ENCODE measurements around the gene UBE2I.

UBE2I gene

DNA sequence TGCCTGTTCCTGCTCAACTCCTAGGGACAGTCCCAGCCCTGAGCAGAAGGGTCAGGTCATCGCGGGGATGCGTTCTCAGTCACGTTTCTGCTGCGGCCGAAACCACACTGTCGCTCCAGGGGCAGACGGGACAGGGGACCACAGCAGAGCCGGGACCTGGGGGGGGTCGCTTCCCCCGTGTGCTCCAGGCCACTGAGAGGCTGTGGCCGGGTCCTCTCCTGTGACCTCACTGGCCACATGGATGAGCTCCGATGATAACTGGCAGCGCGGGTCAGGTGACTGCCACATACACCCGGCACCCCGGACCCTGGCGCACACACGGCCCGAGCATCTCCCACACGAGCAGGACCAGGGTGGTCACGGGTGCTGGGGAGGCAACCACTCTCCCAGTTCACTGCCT lies 55.1 kb downstream of the UBE2I start:
- Histone ChIP-seq H2AFZ (ENCODE audit: low read depth, low read length, severe bottlenecking) (no peak overlapping the region), H3K27me3 (ENCODE audit: low read length) (no peaks in the 10 kb centered on the region), H3K27ac (ENCODE audit: low read depth, low read length) (no peak overlapping the region), H3K36me3 (ENCODE audit: low read length) (no peaks in the 10 kb centered on the region), H3K9ac (ENCODE audit: low read length) (no peak overlapping the region), H3K4me3 (ENCODE audit: insufficient read depth, low read length, poor library complexity, severe bottlenecking) (no peak overlapping the region), H3K4me2 (ENCODE audit: low read depth, low read length, poor library complexity, severe bottlenecking) (no peak overlapping the region), H3K9me2 (replicated peaks; ENCODE audit: insufficient read depth, low read length) (no peaks in the 10 kb centered on the region), H3K9me3 (ENCODE audit: insufficient read depth, low read length) (no peaks in the 10 kb centered on the region), H3F3A (ENCODE audit: insufficient read depth) (no peaks in the 10 kb centered on the region; the same call in 1 of the 2 replicates), H3K79me2 (ENCODE audit: insufficient read depth, low read length) (no peaks in the 10 kb centered on the region), H4K20me1 (ENCODE audit: low read depth, low read length) (no peaks in the 10 kb centered on the region)
- TF ChIP-seq, protein P1, sequence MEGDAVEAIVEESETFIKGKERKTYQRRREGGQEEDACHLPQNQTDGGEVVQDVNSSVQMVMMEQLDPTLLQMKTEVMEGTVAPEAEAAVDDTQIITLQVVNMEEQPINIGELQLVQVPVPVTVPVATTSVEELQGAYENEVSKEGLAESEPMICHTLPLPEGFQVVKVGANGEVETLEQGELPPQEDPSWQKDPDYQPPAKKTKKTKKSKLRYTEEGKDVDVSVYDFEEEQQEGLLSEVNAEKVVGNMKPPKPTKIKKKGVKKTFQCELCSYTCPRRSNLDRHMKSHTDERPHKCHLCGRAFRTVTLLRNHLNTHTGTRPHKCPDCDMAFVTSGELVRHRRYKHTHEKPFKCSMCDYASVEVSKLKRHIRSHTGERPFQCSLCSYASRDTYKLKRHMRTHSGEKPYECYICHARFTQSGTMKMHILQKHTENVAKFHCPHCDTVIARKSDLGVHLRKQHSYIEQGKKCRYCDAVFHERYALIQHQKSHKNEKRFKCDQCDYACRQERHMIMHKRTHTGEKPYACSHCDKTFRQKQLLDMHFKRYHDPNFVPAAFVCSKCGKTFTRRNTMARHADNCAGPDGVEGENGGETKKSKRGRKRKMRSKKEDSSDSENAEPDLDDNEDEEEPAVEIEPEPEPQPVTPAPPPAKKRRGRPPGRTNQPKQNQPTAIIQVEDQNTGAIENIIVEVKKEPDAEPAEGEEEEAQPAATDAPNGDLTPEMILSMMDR (IDR thresholded peaks at IDR 0.05; ENCODE audit: insufficient read depth, low read length, poor library complexity, severe bottlenecking), result no peak
- TF ChIP-seq EZH2phosphoT487 (conservative IDR thresholded peaks at IDR 0.05; ENCODE audit: low read length), result no peak

DNA sequence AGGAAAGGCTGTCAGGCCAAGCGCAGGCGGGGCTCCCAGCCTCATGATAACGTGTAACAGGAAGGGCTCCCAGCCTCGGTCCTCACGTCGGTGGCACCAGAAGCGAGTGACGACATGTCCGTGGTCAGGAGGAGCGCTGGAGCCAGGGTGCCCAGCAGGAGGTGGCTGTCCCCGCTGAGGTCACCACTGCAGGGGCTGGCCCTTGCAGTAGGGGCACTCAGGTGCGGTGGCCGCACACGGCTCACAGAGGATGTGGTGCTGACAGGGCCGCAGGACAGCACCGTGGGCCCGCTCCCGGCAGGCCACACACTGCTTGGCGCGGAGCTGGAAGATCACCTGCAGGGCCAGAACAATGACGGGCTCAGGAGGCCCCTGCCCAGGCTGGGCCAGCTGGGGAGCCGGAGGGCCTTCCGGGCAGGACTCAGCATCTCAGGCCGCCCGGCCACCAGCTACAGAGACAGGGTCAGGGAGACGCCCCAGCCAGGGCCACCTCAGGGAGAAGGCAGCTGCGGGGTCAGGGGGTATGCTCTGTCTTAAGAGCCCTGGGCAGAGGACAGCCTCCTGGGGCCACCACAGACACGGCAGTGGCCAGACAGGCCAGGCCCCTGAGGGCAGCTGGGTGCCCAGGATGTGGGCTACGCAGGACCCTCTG lies 56.8 kb downstream of the UBE2I start:
- Histone ChIP-seq H3K9me2 (replicated peaks; ENCODE audit: insufficient read depth, low read length) (no peaks in the 10 kb centered on the region), H4K20me1 (ENCODE audit: low read depth, low read length) (no peaks in the 10 kb centered on the region), H3K27ac (ENCODE audit: low read depth, low read length) (no peak overlapping the region), H3F3A (ENCODE audit: insufficient read depth) (no peaks in the 10 kb centered on the region; the same call in 1 of the 2 replicates), H2AFZ (ENCODE audit: low read depth, low read length, severe bottlenecking) (no peak overlapping the region), H3K36me3 (ENCODE audit: low read length) (no peaks in the 10 kb centered on the region), H3K4me3 (ENCODE audit: insufficient read depth, low read length, poor library complexity, severe bottlenecking) (no peak overlapping the region), H3K9me3 (ENCODE audit: insufficient read depth, low read length) (no peaks in the 10 kb centered on the region), H3K4me2 (ENCODE audit: low read depth, low read length, poor library complexity, severe bottlenecking) (no peak overlapping the region), H3K27me3 (ENCODE audit: low read length) (no peaks in the 10 kb centered on the region), H3K9ac (ENCODE audit: low read length) (no peak overlapping the region), H3K79me2 (ENCODE audit: insufficient read depth, low read length) (no peaks in the 10 kb centered on the region)
- TF ChIP-seq EZH2phosphoT487 (conservative IDR thresholded peaks at IDR 0.05; ENCODE audit: low read length), result no peak
- TF ChIP-seq, protein P1 (IDR thresholded peaks at IDR 0.05; ENCODE audit: insufficient read depth, low read length, poor library complexity, severe bottlenecking), result no peak

DNA sequence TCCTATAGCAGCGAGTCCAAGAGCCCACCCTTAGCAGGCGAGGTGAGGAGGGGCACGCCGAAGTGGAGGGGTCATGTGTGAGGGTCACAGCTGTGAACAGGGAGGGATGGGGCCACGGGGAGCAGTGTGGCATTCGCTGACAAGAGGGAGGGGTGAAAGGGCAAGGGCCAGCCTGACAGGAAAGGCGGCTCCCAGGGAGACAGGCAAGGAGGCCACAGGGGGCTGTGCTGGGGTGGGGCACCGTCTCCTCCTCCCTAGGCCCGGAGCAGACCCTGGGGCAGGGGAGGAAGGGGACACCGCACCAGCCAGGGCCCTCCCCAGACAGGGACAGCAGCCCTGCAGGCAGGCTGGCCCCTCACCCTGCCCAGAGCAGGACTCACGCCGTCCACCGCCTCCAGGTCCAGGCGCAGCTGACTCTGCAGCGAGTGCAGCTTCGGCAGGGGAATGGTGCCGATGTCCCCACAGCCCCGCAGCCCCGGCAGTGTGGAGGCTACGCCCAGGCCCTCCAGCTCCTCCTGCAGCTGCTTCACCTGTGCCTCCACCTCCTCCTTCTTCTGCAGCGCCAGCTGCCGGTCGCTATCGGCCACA lies 57.4 kb downstream of the UBE2I start:
- Histone ChIP-seq H3K9ac (ENCODE audit: low read length) (no peak overlapping the region), H3K79me2 (ENCODE audit: insufficient read depth, low read length) (no peaks in the 10 kb centered on the region), H3K27me3 (ENCODE audit: low read length) (no peaks in the 10 kb centered on the region), H3K9me3 (ENCODE audit: insufficient read depth, low read length) (no peaks in the 10 kb centered on the region), H4K20me1 (ENCODE audit: low read depth, low read length) (no peaks in the 10 kb centered on the region), H3K36me3 (ENCODE audit: low read length) (no peaks in the 10 kb centered on the region), H3K4me3 (ENCODE audit: insufficient read depth, low read length, poor library complexity, severe bottlenecking) (no peak overlapping the region), H2AFZ (ENCODE audit: low read depth, low read length, severe bottlenecking) (no peak overlapping the region), H3K9me2 (replicated peaks; ENCODE audit: insufficient read depth, low read length) (no peaks in the 10 kb centered on the region), H3F3A (ENCODE audit: insufficient read depth) (no peaks in the 10 kb centered on the region; the same call in 1 of the 2 replicates), H3K4me2 (ENCODE audit: low read depth, low read length, poor library complexity, severe bottlenecking) (no peak overlapping the region), H3K27ac (ENCODE audit: low read depth, low read length) (no peak overlapping the region)
- no peak for TF ChIP-seq EZH2phosphoT487 (conservative IDR thresholded peaks at IDR 0.05; ENCODE audit: low read length)
- TF ChIP-seq, protein P1 (IDR thresholded peaks at IDR 0.05; ENCODE audit: insufficient read depth, low read length, poor library complexity, severe bottlenecking), result no peak

Measured in SU-DHL-6 (cell line).